ENCODE data around the gene LOX. TPM values are rescaled to one million over a fixed set of nuclear protein-coding genes. Genes with fewer than 3 reads are reported as not detected.
"Not testable (repeated sequence)": the region's sequence is repeated elsewhere in the genome, so short reads cannot be mapped to it uniquely, and the experiment has no call there.

Gene LOX
- total RNA-seq, 1 donor from 2014 or later: 38.8 TPM

GRCh38 chr5:122099060-122099790, 21.2 kb upstream of the LOX start:
- Histone ChIP-seq H3K27ac (no peak overlapping the region), H3K4me3 (no peak overlapping the region), H3K27me3 (no peaks in the 10 kb centered on the region), H3K9me3 (no peaks in the 10 kb centered on the region), H3K36me3 (no peaks in the 10 kb centered on the region), H3K4me1 (no peaks in the 10 kb centered on the region)
- DNase-seq (ENCODE audit: extremely low spot score in 2 of 2): no peak
- TF ChIP-seq, protein P1, sequence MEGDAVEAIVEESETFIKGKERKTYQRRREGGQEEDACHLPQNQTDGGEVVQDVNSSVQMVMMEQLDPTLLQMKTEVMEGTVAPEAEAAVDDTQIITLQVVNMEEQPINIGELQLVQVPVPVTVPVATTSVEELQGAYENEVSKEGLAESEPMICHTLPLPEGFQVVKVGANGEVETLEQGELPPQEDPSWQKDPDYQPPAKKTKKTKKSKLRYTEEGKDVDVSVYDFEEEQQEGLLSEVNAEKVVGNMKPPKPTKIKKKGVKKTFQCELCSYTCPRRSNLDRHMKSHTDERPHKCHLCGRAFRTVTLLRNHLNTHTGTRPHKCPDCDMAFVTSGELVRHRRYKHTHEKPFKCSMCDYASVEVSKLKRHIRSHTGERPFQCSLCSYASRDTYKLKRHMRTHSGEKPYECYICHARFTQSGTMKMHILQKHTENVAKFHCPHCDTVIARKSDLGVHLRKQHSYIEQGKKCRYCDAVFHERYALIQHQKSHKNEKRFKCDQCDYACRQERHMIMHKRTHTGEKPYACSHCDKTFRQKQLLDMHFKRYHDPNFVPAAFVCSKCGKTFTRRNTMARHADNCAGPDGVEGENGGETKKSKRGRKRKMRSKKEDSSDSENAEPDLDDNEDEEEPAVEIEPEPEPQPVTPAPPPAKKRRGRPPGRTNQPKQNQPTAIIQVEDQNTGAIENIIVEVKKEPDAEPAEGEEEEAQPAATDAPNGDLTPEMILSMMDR (IDR thresholded peaks at IDR 0.05): no peak
- no peak for TF ChIP-seq POLR2A (IDR thresholded peaks at IDR 0.05)
- no peak for TF ChIP-seq POLR2AphosphoS5 (IDR thresholded peaks at IDR 0.05; ENCODE audit: insufficient read depth in 1 of 2, low read depth in 1 of 2)
- intact Hi-C loops (cut with DNase I): no loop called here

GRCh38 chr5:122097391-122097790, 19.3 kb upstream of the LOX start:
- no peaks in the 10 kb centered on the region for H3K27me3 ChIP-seq
- no peak for DNase-seq (ENCODE audit: extremely low spot score in 2 of 2)
- H3K4me1 ChIP-seq: no peaks in the 10 kb centered on the region
- no peaks in the 10 kb centered on the region for H3K36me3 ChIP-seq
- no peak overlapping the region for H3K4me3 ChIP-seq
- intact Hi-C loops (cut with DNase I): no loop called here
- H3K9me3 ChIP-seq: no peaks in the 10 kb centered on the region
- TF ChIP-seq POLR2A (IDR thresholded peaks at IDR 0.05) (no peak), POLR2AphosphoS5 (IDR thresholded peaks at IDR 0.05; ENCODE audit: insufficient read depth in 1 of 2, low read depth in 1 of 2) (no peak)
- TF ChIP-seq, protein P1 (IDR thresholded peaks at IDR 0.05): no peak
- H3K27ac ChIP-seq: no peak overlapping the region

GRCh38 chr5:122095158-122095557, 17.1 kb upstream of the LOX start:
- no peak for DNase-seq (ENCODE audit: extremely low spot score in 2 of 2)
- no peak for TF ChIP-seq POLR2AphosphoS5 (IDR thresholded peaks at IDR 0.05; ENCODE audit: insufficient read depth in 1 of 2, low read depth in 1 of 2)
- TF ChIP-seq, protein P1 (IDR thresholded peaks at IDR 0.05): no peak
- no peak for TF ChIP-seq POLR2A (IDR thresholded peaks at IDR 0.05)
- intact Hi-C loops (cut with DNase I): no loop called here

DNA sequence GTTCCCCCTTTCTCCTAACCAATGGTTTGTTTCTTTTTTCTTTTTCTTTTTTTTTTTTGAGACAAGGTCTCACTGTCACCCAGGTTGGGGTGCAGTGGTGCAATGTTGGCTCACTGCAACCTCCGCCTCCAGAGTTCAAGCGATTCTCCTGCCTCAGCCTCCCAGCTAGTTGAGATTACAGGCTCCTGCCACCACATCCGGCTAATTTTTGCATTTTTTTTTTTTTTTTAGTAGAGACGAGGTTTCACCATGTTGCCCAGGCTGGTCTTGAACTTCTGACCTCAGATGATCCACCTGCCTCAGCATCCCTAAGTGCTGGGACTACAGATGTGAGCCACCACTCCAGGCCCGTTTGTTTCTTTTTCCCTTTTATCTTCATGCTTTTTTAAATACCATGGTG, 16.2 kb upstream of the LOX start:
- H3K27me3 ChIP-seq; H3K9me3 ChIP-seq; H3K36me3 ChIP-seq; DNase-seq (ENCODE audit: extremely low spot score in 2 of 2); intact Hi-C loops (cut with DNase I); H3K4me1 ChIP-seq; H3K27ac ChIP-seq; H3K4me3 ChIP-seq: not testable (repeated sequence)

More at GRCh38 chr5:122095158-122095557, 17.1 kb upstream of the LOX start:
- H3K4me1 ChIP-seq: no peaks in the 10 kb centered on the region
- H3K9me3 ChIP-seq: no peaks in the 10 kb centered on the region
- H3K36me3 ChIP-seq: no peaks in the 10 kb centered on the region
- H3K27ac ChIP-seq: no peak overlapping the region
- H3K4me3 ChIP-seq: no peak overlapping the region
- no peaks in the 10 kb centered on the region for H3K27me3 ChIP-seq

GRCh38 chr5:122093415-122094180, 15.5 kb upstream of the LOX start:
- TF ChIP-seq POLR2A (IDR thresholded peaks at IDR 0.05): no peak
- TF ChIP-seq, protein P1 (IDR thresholded peaks at IDR 0.05): no peak
- intact Hi-C loops (cut with DNase I): no loop called here
- H3K9me3 ChIP-seq: no peaks in the 10 kb centered on the region
- H3K27me3 ChIP-seq: no peaks in the 10 kb centered on the region
- no peak overlapping the region for H3K4me3 ChIP-seq
- H3K36me3 ChIP-seq: no peaks in the 10 kb centered on the region
- H3K4me1 ChIP-seq: no peaks in the 10 kb centered on the region
- peak overlapping the region; percentile 38 for H3K27ac ChIP-seq
- no peak for DNase-seq (ENCODE audit: extremely low spot score in 2 of 2)

Data from vagina (tissue), 2 donors.